Measurements from ENCODE around the gene TMEM82.
A peak's percentile ranks its signal among the peaks of the same experiment; 100 is the strongest.

DNA sequence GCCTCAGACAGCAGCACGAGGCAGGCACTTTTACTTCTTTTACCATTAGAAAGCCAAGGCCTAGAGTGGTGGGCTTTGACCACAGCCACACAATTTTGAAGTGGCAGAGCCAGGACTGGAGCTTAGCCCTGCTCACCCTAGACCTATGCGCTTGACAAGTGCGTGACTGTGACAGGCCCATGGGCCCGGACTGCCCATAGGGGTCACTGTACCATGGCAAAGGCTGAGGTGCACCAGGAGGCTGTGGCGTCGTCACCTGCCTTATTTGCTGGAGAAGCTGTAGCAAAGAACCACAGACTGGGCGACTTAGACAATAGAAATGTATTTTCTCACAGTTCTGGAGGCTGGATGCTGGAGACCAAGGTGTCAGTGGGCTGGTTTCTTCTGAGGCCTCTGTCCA lies 2.6 kb upstream of the TMEM82 start:
- TF ChIP-seq, protein P1, sequence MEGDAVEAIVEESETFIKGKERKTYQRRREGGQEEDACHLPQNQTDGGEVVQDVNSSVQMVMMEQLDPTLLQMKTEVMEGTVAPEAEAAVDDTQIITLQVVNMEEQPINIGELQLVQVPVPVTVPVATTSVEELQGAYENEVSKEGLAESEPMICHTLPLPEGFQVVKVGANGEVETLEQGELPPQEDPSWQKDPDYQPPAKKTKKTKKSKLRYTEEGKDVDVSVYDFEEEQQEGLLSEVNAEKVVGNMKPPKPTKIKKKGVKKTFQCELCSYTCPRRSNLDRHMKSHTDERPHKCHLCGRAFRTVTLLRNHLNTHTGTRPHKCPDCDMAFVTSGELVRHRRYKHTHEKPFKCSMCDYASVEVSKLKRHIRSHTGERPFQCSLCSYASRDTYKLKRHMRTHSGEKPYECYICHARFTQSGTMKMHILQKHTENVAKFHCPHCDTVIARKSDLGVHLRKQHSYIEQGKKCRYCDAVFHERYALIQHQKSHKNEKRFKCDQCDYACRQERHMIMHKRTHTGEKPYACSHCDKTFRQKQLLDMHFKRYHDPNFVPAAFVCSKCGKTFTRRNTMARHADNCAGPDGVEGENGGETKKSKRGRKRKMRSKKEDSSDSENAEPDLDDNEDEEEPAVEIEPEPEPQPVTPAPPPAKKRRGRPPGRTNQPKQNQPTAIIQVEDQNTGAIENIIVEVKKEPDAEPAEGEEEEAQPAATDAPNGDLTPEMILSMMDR (conservative IDR thresholded peaks at IDR 0.05; ENCODE audit: low read length): peak; percentile 30
- no peak for TF ChIP-seq EZH2phosphoT487 (IDR thresholded peaks at IDR 0.05; ENCODE audit: borderline replicate concordance, low read depth, low read length)
